NK-92 (cell line): ENCODE data around the gene EPS8.

Experiments used
- DNase-seq: peaks from one replicate; lab custom pipeline; 2025; ENCODE audit not compliant: unreplicated experiment; lab: John Stamatoyannopoulos, UW

The EPS8 gene

GRCh38 chr12:15720295-15720694, 68.9 kb downstream of the EPS8 start:
- DNase-seq: no peak

- DNase-seq: no peak
Measured at GRCh38 chr12:15719230-15719629, 70.0 kb downstream of the EPS8 start.

GRCh38 chr12:15717940-15718567, 71.1 kb downstream of the EPS8 start:
- DNase-seq: no peak

GRCh38 chr12:15716581-15716980, 72.6 kb downstream of the EPS8 start:
- DNase-seq: no peak

- no peak for DNase-seq
Measured at GRCh38 chr12:15714256-15714655, 74.9 kb downstream of the EPS8 start.

- no peak for DNase-seq
Measured at GRCh38 chr12:15712823-15713660, 76.1 kb downstream of the EPS8 start.

GRCh38 chr12:15712160-15712559, 77.0 kb downstream of the EPS8 start:
- no peak for DNase-seq

GRCh38 chr12:15710860-15711510, 78.2 kb downstream of the EPS8 start:
- DNase-seq: no peak

- no peak for DNase-seq
Measured at GRCh38 chr12:15709551-15709950, 79.6 kb downstream of the EPS8 start.

- DNase-seq: no peak
Measured at GRCh38 chr12:15708396-15709076, 80.7 kb downstream of the EPS8 start.

GRCh38 chr12:15707516-15708199, 81.5 kb downstream of the EPS8 start:
- DNase-seq: no peak

- no peak for DNase-seq
Measured at GRCh38 chr12:15706010-15706676, 83.0 kb downstream of the EPS8 start.

- no peak for DNase-seq
Measured at GRCh38 chr12:15705606-15706005, 83.6 kb downstream of the EPS8 start.

- DNase-seq: no peak
Measured at GRCh38 chr12:15702276-15702675, 86.9 kb downstream of the EPS8 start.

- DNase-seq: no peak
Measured at GRCh38 chr12:15701631-15702156, 87.5 kb downstream of the EPS8 start.

- DNase-seq: no peak
Measured at GRCh38 chr12:15701206-15701605, 88.0 kb downstream of the EPS8 start.

GRCh38 chr12:15700595-15700994, 88.6 kb downstream of the EPS8 start:
- DNase-seq: no peak

GRCh38 chr12:15699886-15700285, 89.3 kb downstream of the EPS8 start:
- DNase-seq: no peak

- DNase-seq: no peak
Measured at GRCh38 chr12:15698377-15698871, 90.8 kb downstream of the EPS8 start.

- no peak for DNase-seq
Measured at GRCh38 chr12:15697201-15697600, 92.0 kb downstream of the EPS8 start.
